ENCODE measurements around the gene SMG9.

SMG9 gene

GRCh38 chr19:43724896-43725295 lies 29.9 kb downstream of the SMG9 start:
- no peak for TF ChIP-seq CTCF (IDR thresholded peaks at IDR 0.05; ENCODE audit: control extremely low read depth, extremely low read depth, low read depth, missing control alignments)
- ChIA-PET POLR2A (no interaction called here), CTCF (interaction anchor here (0.7 to 1.8 kb wide), 6 partner anchors 11 to 277 kb away, joined by 3 to 6 read pairs (median 3); no protein-coding TSS in a partner anchor)
- DNase-seq (ENCODE audit: extremely low spot score) = no peak

- ChIA-PET CTCF (no interaction called here), POLR2A (no interaction called here)
- no peak for TF ChIP-seq CTCF (IDR thresholded peaks at IDR 0.05; ENCODE audit: control extremely low read depth, extremely low read depth, low read depth, missing control alignments)
- DNase-seq (ENCODE audit: extremely low spot score) = no peak
Observed at GRCh38 chr19:43723588-43723987, 31.2 kb downstream of the SMG9 start.

- DNase-seq (ENCODE audit: extremely low spot score) = no peak
- ChIA-PET CTCF (interaction anchor here (0.8 to 1.6 kb wide), 6 partner anchors 8 to 88 kb away, joined by 3 to 5 read pairs (median 3); no protein-coding TSS in a partner anchor), POLR2A (no interaction called here)
- TF ChIP-seq CTCF (IDR thresholded peaks at IDR 0.05; ENCODE audit: control extremely low read depth, extremely low read depth, low read depth, missing control alignments) = no peak
Observed at GRCh38 chr19:43721469-43722048, 33.2 kb downstream of the SMG9 start.

GRCh38 chr19:43720936-43721335 lies 33.8 kb downstream of the SMG9 start:
- ChIA-PET CTCF (interaction anchor here (1.3 to 1.6 kb wide), 2 partner anchors 17 to 88 kb away, joined by 3 to 5 read pairs; no protein-coding TSS in a partner anchor), POLR2A (no interaction called here)
- DNase-seq (ENCODE audit: extremely low spot score) = no peak
- no peak for TF ChIP-seq CTCF (IDR thresholded peaks at IDR 0.05; ENCODE audit: control extremely low read depth, extremely low read depth, low read depth, missing control alignments)

- CTCF ChIA-PET = interaction anchor here (1.1 kb wide), 1 partner anchor 25 kb away, joined by 3 read pairs; no protein-coding TSS in a partner anchor
- no peak for TF ChIP-seq CTCF (IDR thresholded peaks at IDR 0.05; ENCODE audit: control extremely low read depth, extremely low read depth, low read depth, missing control alignments)
- no peak for DNase-seq (ENCODE audit: extremely low spot score)
- POLR2A ChIA-PET = interaction anchor here (0.6 kb wide), 1 partner anchor 1487 kb away, joined by 3 read pairs; no protein-coding TSS in a partner anchor
Observed at GRCh38 chr19:43719918-43720317, 34.8 kb downstream of the SMG9 start.

GRCh38 chr19:43719378-43719868 lies 35.3 kb downstream of the SMG9 start:
- ChIA-PET CTCF (interaction anchor here (1.1 kb wide), 1 partner anchor 26 kb away, joined by 3 read pairs; no protein-coding TSS in a partner anchor), POLR2A (no interaction called here)
- DNase-seq (ENCODE audit: extremely low spot score) = no peak
- TF ChIP-seq CTCF (IDR thresholded peaks at IDR 0.05; ENCODE audit: control extremely low read depth, extremely low read depth, low read depth, missing control alignments) = no peak
